Liver (tissue), 9 donors: ENCODE data around the gene UBASH3B. TPM values are rescaled to one million over a fixed set of nuclear protein-coding genes. Genes with fewer than 3 reads are reported as not detected.

Source experiments
- DNase-seq: peaks from one replicate; pipeline ENCODE4 v3.0.0-alpha.2; 2017; ENCODE audit warnings: low spot score
- H3K27ac ChIP-seq, 2 donors: one replicate each; pipeline ENCODE4 v1.7.0; 2013; ENCODE audit warnings: inconsistent platforms in 2 of 2, low read length in 2 of 2, control low read depth in 1 of 2, low read depth in 1 of 2, mild to moderate bottlenecking in 1 of 2
- H3K27me3 ChIP-seq, 4 donors: one replicate each; pipeline versions ENCODE4 v1.6.1 to v1.7.0; 2013; ENCODE audit warnings: low read length in 3 of 4, inconsistent platforms in 1 of 4, mild to moderate bottlenecking in 1 of 4, moderate library complexity in 1 of 4; ENCODE audit not compliant: control insufficient read depth in 4 of 4, insufficient read depth in 4 of 4
- H3K36me3 ChIP-seq, 4 donors: one replicate each; pipeline versions ENCODE4 v1.6.1 to v1.7.0; 2013; ENCODE audit warnings: low read length in 3 of 4, mild to moderate bottlenecking in 3 of 4, low read depth in 1 of 4, moderate library complexity in 1 of 4; ENCODE audit not compliant: control insufficient read depth in 4 of 4, insufficient read depth in 3 of 4
- H3K4me1 ChIP-seq, 4 donors: one replicate each; pipeline versions ENCODE4 v1.6.1 to v1.7.0; 2013; ENCODE audit warnings: low read length in 3 of 4, mild to moderate bottlenecking in 3 of 4, moderate library complexity in 1 of 4; ENCODE audit not compliant: control insufficient read depth in 4 of 4, insufficient read depth in 4 of 4
- H3K4me3 ChIP-seq, 3 donors: one replicate each; pipeline versions ENCODE4 v1.6.1 to v1.7.0; 2013; ENCODE audit warnings: low read length in 3 of 3, control low read depth in 1 of 3, low read depth in 1 of 3, mild to moderate bottlenecking in 1 of 3
- H3K9ac ChIP-seq, 2 donors: one replicate each; pipeline ENCODE4 v1.7.0; 2013; ENCODE audit warnings: low read length in 2 of 2, mild to moderate bottlenecking in 2 of 2, moderate library complexity in 2 of 2, control low read depth in 1 of 2, low read depth in 1 of 2
- H3K9me3 ChIP-seq, 4 donors: one replicate each; pipeline versions ENCODE4 v1.6.1 to v1.7.0; 2013; ENCODE audit warnings: low read length in 3 of 4; ENCODE audit not compliant: control insufficient read depth in 4 of 4
- EGR1 ChIP-seq, 2 donors: IDR thresholded peaks; 2 replicates each; pipeline ENCODE4 v1.6.1; 2016 to 2018; ENCODE audit warnings: antibody characterized with exemption in 2 of 2, low read depth in 2 of 2
- FOXA1 ChIP-seq: IDR thresholded peaks from 2 replicates; pipeline ENCODE4 v1.6.1; 2016; ENCODE audit warnings: antibody characterized with exemption
- FOXA2 ChIP-seq: IDR thresholded peaks from 2 replicates; pipeline ENCODE4 v1.6.1; 2016; ENCODE audit warnings: antibody characterized with exemption
- GABPA ChIP-seq, 2 donors: IDR thresholded peaks in 1 of 2; conservative IDR thresholded peaks in 1 of 2; 2 replicates each; pipeline ENCODE4 v1.6.1; 2016; ENCODE audit warnings: antibody characterized with exemption in 2 of 2, mild to moderate bottlenecking in 1 of 2, moderate library complexity in 1 of 2
- HNF4A ChIP-seq, 2 donors: conservative IDR thresholded peaks; 2 replicates each; pipeline ENCODE4 v1.6.1; 2016; ENCODE audit warnings: antibody characterized with exemption in 2 of 2, mild to moderate bottlenecking in 2 of 2
- HNF4G ChIP-seq: IDR thresholded peaks from 2 replicates; pipeline ENCODE4 v1.6.1; 2016; ENCODE audit warnings: antibody characterized with exemption
- JUND ChIP-seq, 2 donors: IDR thresholded peaks; 2 replicates each; pipeline ENCODE4 v1.6.1; 2016; ENCODE audit warnings: antibody characterized with exemption in 2 of 2
- NR2F2 ChIP-seq: IDR thresholded peaks from 2 replicates; pipeline ENCODE4 v1.6.1; 2016; ENCODE audit warnings: antibody characterized with exemption
- RAD21 ChIP-seq, 2 donors: IDR thresholded peaks; 2 replicates each; pipeline ENCODE4 v1.6.1; 2016; ENCODE audit warnings: antibody characterized with exemption in 2 of 2, mild to moderate bottlenecking in 2 of 2
- RXRA ChIP-seq, 2 donors: IDR thresholded peaks; 2 replicates each; pipeline ENCODE4 v1.6.1; 2017 to 2018; ENCODE audit warnings: antibody characterized with exemption in 2 of 2, mild to moderate bottlenecking in 1 of 2
- SP1 ChIP-seq: IDR thresholded peaks from 2 replicates; pipeline ENCODE4 v1.6.1; 2018; ENCODE audit warnings: antibody characterized with exemption, mild to moderate bottlenecking
- TAF1 ChIP-seq: conservative IDR thresholded peaks from 2 replicates; pipeline ENCODE4 v1.6.1; 2016; ENCODE audit warnings: antibody characterized with exemption, mild to moderate bottlenecking
- YY1 ChIP-seq: IDR thresholded peaks from 2 replicates; pipeline ENCODE4 v1.6.1; 2016; ENCODE audit warnings: antibody characterized with exemption, mild to moderate bottlenecking
- WGBS: extraction: QIAGEN DNeasy Blood & Tissue Kit; methylation state at CpG from one replicate; pipeline ENCODE4 v1.1.7; 2013; 5-methylcytosine and 5-hydroxymethylcytosine counted together
- polyA plus RNA-seq, 2 donors: library from polyadenylated mRNA; stranded (reverse) in 1 of 2; unstranded in 1 of 2; fragments of 200-250 nt in 1 of 2; fragments of >200 nt in 1 of 2; fragmentation: Nextera tagmentation in 1 of 2; extraction: Ambion mirVana in 1 of 2; gene quantifications; one replicate each; pipeline versions ENCODE4 v1.2.1 to v1.2.3, GENCODE V29; 2013 to 2015
- total RNA-seq, 2 donors: library from RNA; depleted of rRNA; stranded (reverse); fragments of >200 nt; gene quantifications; one replicate each; pipeline ENCODE4 v1.2.3, GENCODE V29; 2014
- TF ChIP-seq, protein P1 (sequence below): fragments of 150-350 bp; IDR thresholded peaks from 2 replicates; pipeline ENCODE4 v1.5.1; 2017; ENCODE audit warnings: improper control_type of control experiment, low read depth, low read length; ENCODE audit not compliant: missing input control
- TF ChIP-seq, protein P2 (sequence below): IDR thresholded peaks from 2 replicates; pipeline ENCODE4 v1.6.1; 2016; ENCODE audit warnings: antibody characterized with exemption
- TF ChIP-seq, protein P3 (sequence below): IDR thresholded peaks from 2 replicates; pipeline ENCODE4 v1.6.1; 2016; ENCODE audit warnings: antibody characterized with exemption
- TF ChIP-seq, protein P4 (sequence below): IDR thresholded peaks from 2 replicates; pipeline ENCODE4 v1.6.1; 2016; ENCODE audit warnings: antibody characterized with exemption
- TF ChIP-seq, protein P5 (sequence below): IDR thresholded peaks from 2 replicates; pipeline ENCODE4 v1.6.1; 2016; ENCODE audit warnings: antibody characterized with exemption, mild to moderate bottlenecking
- donor health status: healthy.
- donor health status: healthy.
- donor health status: healthy.
- donor health status: healthy.
- donor health status: healthy.

The UBASH3B gene
- total and polyA plus RNA-seq, 4 donors = 0.48 to 5.5 (median 2.5) TPM

DNA sequence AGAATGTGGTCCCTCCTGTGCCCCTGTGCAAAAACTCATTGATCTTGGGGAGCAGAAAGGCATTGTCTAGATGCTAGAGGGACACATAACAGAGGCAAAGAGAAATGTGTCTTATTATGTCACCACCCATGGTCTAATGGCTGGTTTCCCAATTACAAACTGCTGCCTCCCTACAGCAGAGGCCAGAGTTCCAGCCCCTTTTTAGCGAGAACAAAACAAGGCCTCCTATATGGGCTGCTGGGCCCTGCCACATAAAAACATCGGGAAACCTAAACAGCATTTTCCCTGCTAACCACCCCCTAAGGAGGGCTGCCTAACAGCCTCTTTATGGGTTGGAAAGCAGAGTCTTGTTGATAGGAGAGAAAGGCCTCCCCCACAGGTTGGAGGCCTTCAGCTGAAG lies 107.6 kb downstream of the UBASH3B start:
- no peaks in the 10 kb centered on the region for H3K36me3 ChIP-seq
- no peaks in the 10 kb centered on the region for H3K4me1 ChIP-seq
- no peaks in the 10 kb centered on the region for H3K27me3 ChIP-seq
- no peak for DNase-seq
- no peak overlapping the region for H3K4me3 ChIP-seq
- no peak overlapping the region for H3K27ac ChIP-seq
- H3K9ac ChIP-seq = no peak overlapping the region
- 82% methylated on average over 2 of the region's 2 CpGs for WGBS
- TF ChIP-seq, protein P1, sequence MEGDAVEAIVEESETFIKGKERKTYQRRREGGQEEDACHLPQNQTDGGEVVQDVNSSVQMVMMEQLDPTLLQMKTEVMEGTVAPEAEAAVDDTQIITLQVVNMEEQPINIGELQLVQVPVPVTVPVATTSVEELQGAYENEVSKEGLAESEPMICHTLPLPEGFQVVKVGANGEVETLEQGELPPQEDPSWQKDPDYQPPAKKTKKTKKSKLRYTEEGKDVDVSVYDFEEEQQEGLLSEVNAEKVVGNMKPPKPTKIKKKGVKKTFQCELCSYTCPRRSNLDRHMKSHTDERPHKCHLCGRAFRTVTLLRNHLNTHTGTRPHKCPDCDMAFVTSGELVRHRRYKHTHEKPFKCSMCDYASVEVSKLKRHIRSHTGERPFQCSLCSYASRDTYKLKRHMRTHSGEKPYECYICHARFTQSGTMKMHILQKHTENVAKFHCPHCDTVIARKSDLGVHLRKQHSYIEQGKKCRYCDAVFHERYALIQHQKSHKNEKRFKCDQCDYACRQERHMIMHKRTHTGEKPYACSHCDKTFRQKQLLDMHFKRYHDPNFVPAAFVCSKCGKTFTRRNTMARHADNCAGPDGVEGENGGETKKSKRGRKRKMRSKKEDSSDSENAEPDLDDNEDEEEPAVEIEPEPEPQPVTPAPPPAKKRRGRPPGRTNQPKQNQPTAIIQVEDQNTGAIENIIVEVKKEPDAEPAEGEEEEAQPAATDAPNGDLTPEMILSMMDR = no peak
- H3K9me3 ChIP-seq = no peaks in the 10 kb centered on the region

DNA sequence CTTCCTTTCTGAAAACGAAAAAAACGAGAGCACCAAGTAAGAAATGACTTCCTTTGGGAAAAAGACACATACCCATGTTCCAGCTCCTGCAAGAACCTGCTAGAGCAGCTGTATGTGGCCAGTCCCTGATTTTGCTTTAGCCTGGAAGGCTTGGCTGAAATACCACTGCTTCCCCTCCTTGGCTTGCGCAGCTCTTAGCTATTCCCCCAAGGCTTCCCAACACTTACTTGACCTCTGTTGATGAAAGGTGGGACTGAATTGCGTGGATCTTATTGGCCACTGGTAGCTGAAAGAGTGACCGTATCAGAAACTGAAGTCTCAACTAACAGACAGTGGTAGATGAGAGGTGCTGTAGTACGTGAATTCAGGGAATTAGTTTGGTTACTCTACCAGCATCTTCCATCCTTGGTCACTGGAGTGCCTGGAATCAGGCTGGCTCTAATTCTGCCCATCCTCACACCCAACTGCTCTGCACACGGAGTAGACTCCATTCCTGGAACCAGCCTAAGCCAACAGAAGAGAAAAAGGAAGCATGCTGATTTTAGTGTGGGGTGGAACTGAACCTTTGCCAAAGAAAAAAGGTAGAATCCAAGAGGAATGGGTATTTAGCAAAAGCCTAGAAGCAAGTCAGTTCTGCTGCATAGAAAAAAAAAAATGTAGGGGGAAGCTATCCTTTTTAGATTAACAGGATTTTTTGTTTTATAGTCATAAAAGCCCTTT lies 109.0 kb downstream of the UBASH3B start:
- TF ChIP-seq, protein P2, sequence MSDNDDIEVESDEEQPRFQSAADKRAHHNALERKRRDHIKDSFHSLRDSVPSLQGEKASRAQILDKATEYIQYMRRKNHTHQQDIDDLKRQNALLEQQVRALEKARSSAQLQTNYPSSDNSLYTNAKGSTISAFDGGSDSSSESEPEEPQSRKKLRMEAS = no peak
- TF ChIP-seq RAD21 (IDR thresholded peaks at IDR 0.05) (no peak), GABPA (IDR thresholded peaks at IDR 0.05 in 1 of 2, conservative IDR thresholded peaks at IDR 0.05 in 1 of 2) (no peak)
- TF ChIP-seq, protein P3, sequence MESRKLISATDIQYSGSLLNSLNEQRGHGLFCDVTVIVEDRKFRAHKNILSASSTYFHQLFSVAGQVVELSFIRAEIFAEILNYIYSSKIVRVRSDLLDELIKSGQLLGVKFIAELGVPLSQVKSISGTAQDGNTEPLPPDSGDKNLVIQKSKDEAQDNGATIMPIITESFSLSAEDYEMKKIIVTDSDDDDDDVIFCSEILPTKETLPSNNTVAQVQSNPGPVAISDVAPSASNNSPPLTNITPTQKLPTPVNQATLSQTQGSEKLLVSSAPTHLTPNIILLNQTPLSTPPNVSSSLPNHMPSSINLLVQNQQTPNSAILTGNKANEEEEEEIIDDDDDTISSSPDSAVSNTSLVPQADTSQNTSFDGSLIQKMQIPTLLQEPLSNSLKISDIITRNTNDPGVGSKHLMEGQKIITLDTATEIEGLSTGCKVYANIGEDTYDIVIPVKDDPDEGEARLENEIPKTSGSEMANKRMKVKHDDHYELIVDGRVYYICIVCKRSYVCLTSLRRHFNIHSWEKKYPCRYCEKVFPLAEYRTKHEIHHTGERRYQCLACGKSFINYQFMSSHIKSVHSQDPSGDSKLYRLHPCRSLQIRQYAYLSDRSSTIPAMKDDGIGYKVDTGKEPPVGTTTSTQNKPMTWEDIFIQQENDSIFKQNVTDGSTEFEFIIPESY = no peak
- Histone ChIP-seq H3K4me1 (no peaks in the 10 kb centered on the region), H3K9me3 (no peaks in the 10 kb centered on the region), H3K27me3 (no peaks in the 10 kb centered on the region), H3K4me3 (no peak overlapping the region), H3K36me3 (no peaks in the 10 kb centered on the region), H3K27ac (no peak overlapping the region), H3K9ac (no peak overlapping the region)
- DNase-seq = no peak
- WGBS = 84% methylated on average over 7 of the region's 7 CpGs

DNA sequence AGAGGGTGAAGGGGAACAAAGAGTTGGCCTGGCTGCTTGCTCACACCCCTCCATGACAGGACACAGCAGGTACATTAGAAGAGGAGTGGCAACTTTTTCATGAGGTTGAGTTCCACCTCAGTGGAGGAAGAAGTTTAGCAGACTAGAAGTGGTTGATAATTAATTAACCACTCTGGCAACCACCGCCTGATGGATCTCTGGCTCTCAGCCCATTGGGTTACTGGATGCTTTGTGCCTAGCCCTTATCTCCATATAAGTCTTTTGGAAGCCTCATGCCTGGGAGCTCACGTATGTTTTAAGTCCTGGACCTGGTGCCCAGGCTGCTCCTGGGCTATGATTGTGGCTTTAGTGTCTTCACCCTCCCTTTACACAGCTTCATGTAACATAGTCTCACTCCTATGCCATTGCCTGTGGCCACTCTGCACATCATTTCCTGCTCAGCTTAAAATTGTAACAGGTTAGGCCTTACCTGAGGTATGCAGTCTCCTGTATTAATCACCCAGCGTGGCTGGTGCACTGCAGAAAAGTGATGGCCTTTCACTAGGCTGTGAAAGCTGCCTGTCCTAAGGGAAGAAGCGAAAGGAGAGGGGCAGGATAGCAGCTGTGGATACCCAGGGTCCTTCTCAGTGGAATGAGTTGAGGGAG lies 110.1 kb downstream of the UBASH3B start:
- 85% methylated on average over 4 of the region's 4 CpGs for WGBS
- no peaks in the 10 kb centered on the region for H3K9me3 ChIP-seq
- no peak overlapping the region for H3K9ac ChIP-seq
- H3K36me3 ChIP-seq = no peaks in the 10 kb centered on the region
- H3K4me1 ChIP-seq = no peaks in the 10 kb centered on the region
- no peaks in the 10 kb centered on the region for H3K27me3 ChIP-seq
- DNase-seq = no peak
- H3K27ac ChIP-seq = no peak overlapping the region
- H3K4me3 ChIP-seq = no peak overlapping the region
- TF ChIP-seq, protein P2 = no peak
- TF ChIP-seq EGR1 (IDR thresholded peaks at IDR 0.05; ENCODE audit: low read depth in 2 of 2) (no peak), TAF1 (no peak), FOXA2 (no peak), RXRA (IDR thresholded peaks at IDR 0.05) (no peak), NR2F2 (no peak), JUND (IDR thresholded peaks at IDR 0.05) (no peak), HNF4G (no peak), SP1 (no peak), YY1 (no peak), HNF4A (conservative IDR thresholded peaks at IDR 0.05) (no peak), FOXA1 (no peak)
- TF ChIP-seq, protein P4, sequence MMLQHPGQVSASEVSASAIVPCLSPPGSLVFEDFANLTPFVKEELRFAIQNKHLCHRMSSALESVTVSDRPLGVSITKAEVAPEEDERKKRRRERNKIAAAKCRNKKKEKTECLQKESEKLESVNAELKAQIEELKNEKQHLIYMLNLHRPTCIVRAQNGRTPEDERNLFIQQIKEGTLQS = no peak
- TF ChIP-seq, protein P5, sequence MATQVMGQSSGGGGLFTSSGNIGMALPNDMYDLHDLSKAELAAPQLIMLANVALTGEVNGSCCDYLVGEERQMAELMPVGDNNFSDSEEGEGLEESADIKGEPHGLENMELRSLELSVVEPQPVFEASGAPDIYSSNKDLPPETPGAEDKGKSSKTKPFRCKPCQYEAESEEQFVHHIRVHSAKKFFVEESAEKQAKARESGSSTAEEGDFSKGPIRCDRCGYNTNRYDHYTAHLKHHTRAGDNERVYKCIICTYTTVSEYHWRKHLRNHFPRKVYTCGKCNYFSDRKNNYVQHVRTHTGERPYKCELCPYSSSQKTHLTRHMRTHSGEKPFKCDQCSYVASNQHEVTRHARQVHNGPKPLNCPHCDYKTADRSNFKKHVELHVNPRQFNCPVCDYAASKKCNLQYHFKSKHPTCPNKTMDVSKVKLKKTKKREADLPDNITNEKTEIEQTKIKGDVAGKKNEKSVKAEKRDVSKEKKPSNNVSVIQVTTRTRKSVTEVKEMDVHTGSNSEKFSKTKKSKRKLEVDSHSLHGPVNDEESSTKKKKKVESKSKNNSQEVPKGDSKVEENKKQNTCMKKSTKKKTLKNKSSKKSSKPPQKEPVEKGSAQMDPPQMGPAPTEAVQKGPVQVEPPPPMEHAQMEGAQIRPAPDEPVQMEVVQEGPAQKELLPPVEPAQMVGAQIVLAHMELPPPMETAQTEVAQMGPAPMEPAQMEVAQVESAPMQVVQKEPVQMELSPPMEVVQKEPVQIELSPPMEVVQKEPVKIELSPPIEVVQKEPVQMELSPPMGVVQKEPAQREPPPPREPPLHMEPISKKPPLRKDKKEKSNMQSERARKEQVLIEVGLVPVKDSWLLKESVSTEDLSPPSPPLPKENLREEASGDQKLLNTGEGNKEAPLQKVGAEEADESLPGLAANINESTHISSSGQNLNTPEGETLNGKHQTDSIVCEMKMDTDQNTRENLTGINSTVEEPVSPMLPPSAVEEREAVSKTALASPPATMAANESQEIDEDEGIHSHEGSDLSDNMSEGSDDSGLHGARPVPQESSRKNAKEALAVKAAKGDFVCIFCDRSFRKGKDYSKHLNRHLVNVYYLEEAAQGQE = no peak
